ENCODE results near the gene KCNJ12. TPM values are rescaled to one million over a fixed set of nuclear protein-coding genes. Genes with fewer than 3 reads are reported as not detected.
"Not testable (repeated sequence)": the region's sequence is repeated elsewhere in the genome, so short reads cannot be mapped to it uniquely, and the experiment has no call there.

KCNJ12 gene
- total RNA-seq, 4 donors from 2014 or later: 0.56 to 10.5 (median 5.6) TPM

GRCh38 chr17:21434976-21435375 is 58.8 kb downstream of the KCNJ12 start:
- H3K9me3 ChIP-seq; H3K4me1 ChIP-seq; H3K27ac ChIP-seq; H3K27me3 ChIP-seq; H3K4me3 ChIP-seq; H3K36me3 ChIP-seq; DNase-seq (ENCODE audit: low spot score in 2 of 2): not testable (repeated sequence)
- 77% methylated on average over 2 of the region's 2 CpGs for WGBS

- not testable (repeated sequence) for DNase-seq (ENCODE audit: low spot score in 2 of 2); H3K36me3 ChIP-seq; H3K27me3 ChIP-seq; H3K4me3 ChIP-seq; H3K9me3 ChIP-seq; H3K27ac ChIP-seq; H3K4me1 ChIP-seq
- 91% methylated on average over 7 of the region's 7 CpGs for WGBS
Observed at GRCh38 chr17:21436481-21436880, 60.3 kb downstream of the KCNJ12 start.

- H3K9me3 ChIP-seq; H3K4me1 ChIP-seq; H3K4me3 ChIP-seq; H3K27ac ChIP-seq; H3K27me3 ChIP-seq; H3K36me3 ChIP-seq; DNase-seq (ENCODE audit: low spot score in 2 of 2): not testable (repeated sequence)
- WGBS: 71% methylated on average over 14 of the region's 15 CpGs
Observed at GRCh38 chr17:21436883-21437836, 61.0 kb downstream of the KCNJ12 start.

- WGBS: 74% methylated on average over 2 of the region's 6 CpGs
- not testable (repeated sequence) for H3K4me3 ChIP-seq; H3K4me1 ChIP-seq; H3K27me3 ChIP-seq; H3K9me3 ChIP-seq; H3K27ac ChIP-seq; DNase-seq (ENCODE audit: low spot score in 2 of 2); H3K36me3 ChIP-seq
Observed at GRCh38 chr17:21438316-21439014, 62.3 kb downstream of the KCNJ12 start.

GRCh38 chr17:21439015-21439336 is 62.8 kb downstream of the KCNJ12 start:
- no CpG with 5 or more reads among the region's 5 CpGs for WGBS
- H3K27ac ChIP-seq; H3K4me3 ChIP-seq; H3K36me3 ChIP-seq; H3K9me3 ChIP-seq; H3K4me1 ChIP-seq; DNase-seq (ENCODE audit: low spot score in 2 of 2); H3K27me3 ChIP-seq: not testable (repeated sequence)

- Histone ChIP-seq H3K27me3 (no peaks in the 10 kb centered on the region), H3K36me3 (no peaks in the 10 kb centered on the region), H3K27ac (no peak overlapping the region), H3K4me3 (no peak overlapping the region), H3K9me3 (no peaks in the 10 kb centered on the region), H3K4me1 (no peaks in the 10 kb centered on the region)
- DNase-seq (ENCODE audit: low spot score in 2 of 2): no peak
- WGBS: 78% methylated on average over 9 of the region's 9 CpGs
- no peak for TF ChIP-seq POLR2AphosphoS5 (IDR thresholded peaks at IDR 0.05)
- no peak for TF ChIP-seq EP300 (IDR thresholded peaks at IDR 0.05)
- no peak for TF ChIP-seq CTCF (IDR thresholded peaks at IDR 0.05)
- TF ChIP-seq POLR2A (IDR thresholded peaks at IDR 0.05): no peak
Observed at GRCh38 chr17:21445091-21445650, 69.0 kb downstream of the KCNJ12 start.

GRCh38 chr17:21447552-21447951 is 71.4 kb downstream of the KCNJ12 start:
- H3K4me1 ChIP-seq; DNase-seq (ENCODE audit: low spot score in 2 of 2); H3K36me3 ChIP-seq; H3K4me3 ChIP-seq; H3K27ac ChIP-seq; H3K27me3 ChIP-seq; H3K9me3 ChIP-seq: not testable (repeated sequence)
- WGBS: 86% methylated on average over 4 of the region's 4 CpGs

GRCh38 chr17:21449891-21450290 is 73.7 kb downstream of the KCNJ12 start:
- peak in 1 of 2 donors; percentile 31 for TF ChIP-seq CTCF (IDR thresholded peaks at IDR 0.05)
- not testable (repeated sequence) for H3K4me3 ChIP-seq; H3K36me3 ChIP-seq; H3K4me1 ChIP-seq; H3K27ac ChIP-seq; H3K27me3 ChIP-seq; DNase-seq (ENCODE audit: low spot score in 2 of 2); H3K9me3 ChIP-seq
- 64% methylated on average over 3 of the region's 3 CpGs for WGBS

All from suprapubic skin (tissue), 4 donors.